ENCODE measurements around the gene GREB1. TPM values are rescaled to one million over a fixed set of nuclear protein-coding genes. Genes with fewer than 3 reads are reported as not detected.

The GREB1 gene
- total RNA-seq, 4 donors from 2014 or later = 3.1 to 8.8 (median 6.5) TPM

GRCh38 chr2:11516984-11517648, 16.7 kb upstream of the GREB1 start:
- no peak for ATAC-seq
- WGBS, 2 donors (ENCODE audit: low coverage in 1 of 2) = 94 to 100% methylated on average over 1 to 3 of the region's 10 CpGs
- Histone ChIP-seq H3K27ac (no peak overlapping the region), H3K9me3 (no peaks in the 10 kb centered on the region), H3K27me3 (peaks cover 4% of the 10 kb centered on the region), H3K4me1 (no peaks in the 10 kb centered on the region), H3K36me3 (no peaks in the 10 kb centered on the region), H3K4me3 (no peak overlapping the region)
- TF ChIP-seq POLR2AphosphoS5 (IDR thresholded peaks at IDR 0.05) = no peak
- no peak for TF ChIP-seq CTCF (IDR thresholded peaks at IDR 0.05)
- TF ChIP-seq POLR2A (IDR thresholded peaks at IDR 0.05) = no peak
- no peak for TF ChIP-seq EP300 (IDR thresholded peaks at IDR 0.05)

- Histone ChIP-seq H3K4me1 (no peaks in the 10 kb centered on the region), H3K9me3 (no peaks in the 10 kb centered on the region), H3K4me3 (no peak overlapping the region), H3K27me3 (peaks cover 4% of the 10 kb centered on the region), H3K27ac (no peak overlapping the region), H3K36me3 (no peaks in the 10 kb centered on the region)
- ATAC-seq = no peak
- WGBS, 2 donors (ENCODE audit: low coverage in 1 of 2) = 58 to 64% methylated on average over 2 to 3 of the region's 3 CpGs
- TF ChIP-seq POLR2A (IDR thresholded peaks at IDR 0.05) = no peak
- TF ChIP-seq CTCF (IDR thresholded peaks at IDR 0.05) = no peak
- no peak for TF ChIP-seq EP300 (IDR thresholded peaks at IDR 0.05)
- no peak for TF ChIP-seq POLR2AphosphoS5 (IDR thresholded peaks at IDR 0.05)
Measured at GRCh38 chr2:11517906-11518305, 15.9 kb upstream of the GREB1 start.

- 64 to 86% methylated on average over 3 of the region's 3 CpGs for WGBS, 2 donors (ENCODE audit: low coverage in 1 of 2)
- H3K27ac ChIP-seq = no peak overlapping the region
- no peak for TF ChIP-seq POLR2AphosphoS5 (IDR thresholded peaks at IDR 0.05)
- no peak for TF ChIP-seq EP300 (IDR thresholded peaks at IDR 0.05)
- TF ChIP-seq POLR2A (IDR thresholded peaks at IDR 0.05) = no peak
- TF ChIP-seq CTCF (IDR thresholded peaks at IDR 0.05) = no peak
- ATAC-seq = no peak
- H3K9me3 ChIP-seq = no peaks in the 10 kb centered on the region
- no peaks in the 10 kb centered on the region for H3K36me3 ChIP-seq
- no peaks in the 10 kb centered on the region for H3K4me1 ChIP-seq
- no peak overlapping the region for H3K4me3 ChIP-seq
- peaks cover 4% of the 10 kb centered on the region for H3K27me3 ChIP-seq
Measured at GRCh38 chr2:11520092-11520693, 13.7 kb upstream of the GREB1 start.

DNA sequence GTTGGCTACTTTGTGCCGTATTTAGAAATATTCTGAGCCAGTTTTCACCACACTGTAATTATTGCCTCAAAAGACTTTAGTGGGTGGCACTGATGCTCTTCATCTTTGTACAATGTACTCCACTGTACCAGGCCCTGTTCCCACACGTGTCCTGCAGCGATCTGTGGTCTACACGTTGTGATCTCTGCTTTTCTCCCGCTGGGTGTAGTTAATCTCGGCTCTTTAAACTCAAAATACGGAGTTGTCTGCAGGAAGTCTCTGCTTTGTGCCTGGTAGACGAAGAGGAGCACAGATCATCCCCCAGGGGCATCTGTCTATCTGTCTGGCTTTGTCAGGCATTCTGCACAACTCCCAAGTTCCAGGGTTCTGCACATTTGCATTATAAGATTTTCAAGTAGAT, 12.1 kb upstream of the GREB1 start:
- H3K4me1 ChIP-seq = no peaks in the 10 kb centered on the region
- no peaks in the 10 kb centered on the region for H3K9me3 ChIP-seq
- no peak for ATAC-seq
- H3K27ac ChIP-seq = no peak overlapping the region
- 54 to 61% methylated on average over 7 to 8 of the region's 8 CpGs for WGBS, 2 donors (ENCODE audit: low coverage in 1 of 2)
- TF ChIP-seq CTCF (IDR thresholded peaks at IDR 0.05) (no peak), POLR2AphosphoS5 (IDR thresholded peaks at IDR 0.05) (no peak), POLR2A (IDR thresholded peaks at IDR 0.05) (no peak)
- H3K4me3 ChIP-seq = no peak overlapping the region
- no peaks in the 10 kb centered on the region for H3K36me3 ChIP-seq
- H3K27me3 ChIP-seq = peaks cover 8% of the 10 kb centered on the region

DNA sequence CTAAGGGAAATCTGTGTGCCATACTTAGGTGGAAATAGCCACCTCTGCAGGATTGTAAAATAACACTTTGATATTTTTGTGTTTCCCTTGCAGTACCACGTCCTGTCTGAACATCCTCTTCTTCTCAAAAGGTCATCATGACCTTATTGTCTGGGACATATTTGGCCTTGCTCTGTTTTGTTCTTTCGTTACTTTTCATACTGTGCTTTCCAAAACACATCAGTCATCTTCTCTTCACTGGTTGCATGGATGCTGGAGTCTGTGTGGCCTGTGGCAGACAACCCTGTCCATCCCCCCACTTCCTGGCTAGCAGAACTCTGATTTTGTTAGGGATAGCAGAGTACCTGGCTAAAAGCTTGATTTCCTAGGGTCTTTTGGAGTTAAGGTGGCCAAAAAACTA, 9.4 kb upstream of the GREB1 start:
- Histone ChIP-seq H3K4me1 (no peaks in the 10 kb centered on the region), H3K4me3 (no peak overlapping the region), H3K36me3 (no peaks in the 10 kb centered on the region), H3K27ac (peak overlapping the region in 2 of 4 donors; percentile 42 to 49), H3K9me3 (no peaks in the 10 kb centered on the region), H3K27me3 (peaks cover 12% of the 10 kb centered on the region)
- TF ChIP-seq CTCF (IDR thresholded peaks at IDR 0.05) = no peak
- TF ChIP-seq POLR2AphosphoS5 (IDR thresholded peaks at IDR 0.05) = peak; percentile 70
- TF ChIP-seq POLR2A (IDR thresholded peaks at IDR 0.05) = no peak
- TF ChIP-seq EP300 (IDR thresholded peaks at IDR 0.05) = no peak
- ATAC-seq = peak; percentile 90
- 15 to 44% methylated on average over 2 of the region's 2 CpGs for WGBS, 2 donors (ENCODE audit: low coverage in 1 of 2)

All from gastroesophageal sphincter (tissue), 4 donors.